Nucleus accumbens (tissue), 56 donors: ENCODE data around the gene SCN2A.
"Not testable (repeated sequence)": the region's sequence is repeated elsewhere in the genome, so short reads cannot be mapped to it uniquely, and the experiment has no call there.

Experiments
- DNase-seq, 56 donors: peaks; one replicate each; lab custom pipeline; 2025; lab: John Stamatoyannopoulos, UW

SCN2A gene

GRCh38 chr2:165248238-165248637 is 9.0 kb downstream of the SCN2A start:
- no peak for DNase-seq

GRCh38 chr2:165251366-165251765 is 12.2 kb downstream of the SCN2A start:
- no peak for DNase-seq

GRCh38 chr2:165253178-165253577 is 14.0 kb downstream of the SCN2A start:
- no peak for DNase-seq

GRCh38 chr2:165256618-165257017 is 17.4 kb downstream of the SCN2A start:
- DNase-seq: no peak

GRCh38 chr2:165260347-165260746 is 21.1 kb downstream of the SCN2A start:
- DNase-seq: not testable (repeated sequence)

- no peak for DNase-seq
Measured at GRCh38 chr2:165268754-165269153, 29.5 kb downstream of the SCN2A start.

- no peak for DNase-seq
Measured at GRCh38 chr2:165273176-165273575, 34.0 kb downstream of the SCN2A start.

- peak in 1 of 56 donors; percentile 3 for DNase-seq
Measured at GRCh38 chr2:165274698-165275097, 35.5 kb downstream of the SCN2A start.

GRCh38 chr2:165275932-165276331 is 36.7 kb downstream of the SCN2A start:
- DNase-seq: no peak

GRCh38 chr2:165277295-165277694 is 38.1 kb downstream of the SCN2A start:
- DNase-seq: no peak

GRCh38 chr2:165277860-165278656 is 38.8 kb downstream of the SCN2A start:
- DNase-seq: no peak

GRCh38 chr2:165280356-165280755 is 41.1 kb downstream of the SCN2A start:
- DNase-seq: no peak

- DNase-seq: no peak
Measured at GRCh38 chr2:165281387-165281786, 42.2 kb downstream of the SCN2A start.

- DNase-seq: no peak
Measured at GRCh38 chr2:165283342-165283741, 44.1 kb downstream of the SCN2A start.

GRCh38 chr2:165287094-165287778 is 48.0 kb downstream of the SCN2A start:
- DNase-seq: no peak

- no peak for DNase-seq
Measured at GRCh38 chr2:165289069-165289468, 49.9 kb downstream of the SCN2A start.

GRCh38 chr2:165293440-165294420 is 54.5 kb downstream of the SCN2A start:
- DNase-seq: peak in 19 of 56 donors; percentile 2 to 74 (median 19)

- DNase-seq: no peak
Measured at GRCh38 chr2:165294912-165295311, 55.7 kb downstream of the SCN2A start.

- no peak for DNase-seq
Measured at GRCh38 chr2:165295643-165296042, 56.4 kb downstream of the SCN2A start.

- no peak for DNase-seq
Measured at GRCh38 chr2:165305391-165306096, 66.3 kb downstream of the SCN2A start.
